Hepatocyte (in vitro differentiated cells): ENCODE measurements around the gene C14orf93. TPM values are rescaled to one million over a fixed set of nuclear protein-coding genes. Genes with fewer than 3 reads are reported as not detected.
"Not testable (repeated sequence)": the region's sequence is repeated elsewhere in the genome, so short reads cannot be mapped to it uniquely, and the experiment has no call there.

ENCODE experiments used
- DNase-seq: peaks from one replicate; pipeline ENCODE4 v3.0.0-alpha.2; 2016; ENCODE audit warnings: low spot score
- H2AFZ ChIP-seq: fragments of 200-600 bp; sonication (generic); 2 replicates; pipeline ENCODE4 v1.6.0; 2016; ENCODE audit warnings: antibody characterized with exemption, mild to moderate bottlenecking
- H3K27ac ChIP-seq: fragments of 200-600 bp; sonication (generic); 2 replicates; pipeline ENCODE4 v1.5.1; 2016; ENCODE audit warnings: mild to moderate bottlenecking
- H3K27me3 ChIP-seq: fragments of 200-600 bp; sonication (generic); 2 replicates; pipeline ENCODE4 v1.6.1; 2016
- H3K36me3 ChIP-seq: fragments of 200-600 bp; sonication (generic); replicated peaks from 2 replicates; pipeline ENCODE4 v1.5.1; 2016; ENCODE audit warnings: low read depth; ENCODE audit not compliant: insufficient read depth
- H3K4me1 ChIP-seq: fragments of 200-600 bp; sonication (generic); 2 replicates; pipeline ENCODE4 v1.5.1; 2016; ENCODE audit warnings: mild to moderate bottlenecking, moderate library complexity; ENCODE audit not compliant: insufficient read depth
- H3K4me2 ChIP-seq: fragments of 200-600 bp; sonication (generic); 2 replicates; pipeline ENCODE4 v1.6.0; 2016
- H3K4me3 ChIP-seq: fragments of 200-600 bp; sonication (generic); 2 replicates; pipeline ENCODE4 v1.5.1; 2016; ENCODE audit warnings: mild to moderate bottlenecking
- H3K79me2 ChIP-seq: fragments of 200-600 bp; sonication (generic); 2 replicates; pipeline ENCODE4 v1.6.0; 2017; ENCODE audit warnings: mild to moderate bottlenecking
- H3K9me2 ChIP-seq: fragments of 200-600 bp; sonication (generic); replicated peaks from 2 replicates; pipeline ENCODE4 v1.6.0; 2017; ENCODE audit warnings: mild to moderate bottlenecking; ENCODE audit not compliant: insufficient read depth
- H3K9me3 ChIP-seq: fragments of 200-600 bp; sonication (generic); 2 replicates; pipeline ENCODE4 v1.5.1; 2016; ENCODE audit warnings: low read depth, mild to moderate bottlenecking
- H4K20me1 ChIP-seq: fragments of 200-600 bp; sonication (generic); 2 replicates; pipeline ENCODE4 v1.6.0; 2016; ENCODE audit warnings: mild to moderate bottlenecking; ENCODE audit not compliant: insufficient read depth, poor library complexity, severe bottlenecking
- CTCF ChIP-seq: fragments of 200-600 bp; sonication (generic); IDR thresholded peaks from 2 replicates; pipeline ENCODE4 v1.5.1; 2016; ENCODE audit warnings: antibody characterized with exemption, mild to moderate bottlenecking; ENCODE audit not compliant: poor library complexity
- EZH2 ChIP-seq: fragments of 200-600 bp; sonication (generic); IDR thresholded peaks from 2 replicates; pipeline ENCODE4 v1.6.1; 2016; ENCODE audit warnings: antibody characterized with exemption, mild to moderate bottlenecking, borderline replicate concordance
- EZH2phosphoT487 ChIP-seq: fragments of 200-600 bp; sonication (generic); IDR thresholded peaks from one replicate; pipeline ENCODE4 v1.6.1; 2018; ENCODE audit warnings: antibody characterized with exemption, mild to moderate bottlenecking, low read depth, moderate library complexity; ENCODE audit not compliant: unreplicated experiment, severe bottlenecking
- WGBS: methylation state at CpG from one replicate; pipeline ENCODE4 v1.1.6; 2016; ENCODE audit warnings: low lambda C conversion rate; ENCODE audit errors: missing lambda C conversion rate; 5-methylcytosine and 5-hydroxymethylcytosine counted together
- polyA plus RNA-seq: library from polyadenylated mRNA; unstranded; fragments of >200 nt; fragmentation: Nextera tagmentation; extraction: Ambion mirVana; gene quantifications from 2 replicates; pipeline ENCODE4 v1.2.1, GENCODE V29; 2016
- total RNA-seq: library from RNA; depleted of rRNA; stranded (reverse); fragments of >200 nt; gene quantifications from 2 replicates; pipeline ENCODE4 v1.2.3, GENCODE V29; 2014

C14orf93 gene
- total and polyA plus RNA-seq, 2 experiments from 2014 or later = 6.5 to 8.8 TPM

- H3K4me1 ChIP-seq = peaks cover 10% of the 10 kb centered on the region
- peak; percentile 37 for DNase-seq
- H3K79me2 ChIP-seq = no peaks in the 10 kb centered on the region
- no peaks in the 10 kb centered on the region for H3K27me3 ChIP-seq
- H3K9me2 ChIP-seq = no peaks in the 10 kb centered on the region
- H3K4me2 ChIP-seq = peak overlapping the region; percentile 79
- H3K9me3 ChIP-seq = no peaks in the 10 kb centered on the region
- WGBS = 17% methylated on average over 19 of the region's 19 CpGs
- H3K36me3 ChIP-seq = no peaks in the 10 kb centered on the region
- peak overlapping the region; percentile 91 for H3K4me3 ChIP-seq
- peak overlapping the region; percentile 99 for H3K27ac ChIP-seq
- no peak for TF ChIP-seq CTCF
- no peak for TF ChIP-seq EZH2
- no peak for TF ChIP-seq EZH2phosphoT487
- no peaks in the 10 kb centered on the region for H4K20me1 ChIP-seq
- peak overlapping the region; percentile 95 for H2AFZ ChIP-seq
Observed at GRCh38 chr14:22955702-22956569, 54.0 kb downstream of the C14orf93 start.

GRCh38 chr14:22952418-22952817, 57.5 kb downstream of the C14orf93 start:
- TF ChIP-seq CTCF (no peak), EZH2 (no peak)
- H3K9me3 ChIP-seq = no peaks in the 10 kb centered on the region
- no peak overlapping the region for H3K4me2 ChIP-seq
- H3K36me3 ChIP-seq = no peaks in the 10 kb centered on the region
- 95% methylated on average over 1 of the region's 1 CpG for WGBS
- H3K4me3 ChIP-seq = no peak overlapping the region
- H3K27me3 ChIP-seq = no peaks in the 10 kb centered on the region
- H3K4me1 ChIP-seq = peaks cover 10% of the 10 kb centered on the region
- DNase-seq = no peak
- no peak overlapping the region for H2AFZ ChIP-seq
- H3K9me2 ChIP-seq = no peaks in the 10 kb centered on the region
- no peaks in the 10 kb centered on the region for H3K79me2 ChIP-seq
- no peaks in the 10 kb centered on the region for H4K20me1 ChIP-seq
- H3K27ac ChIP-seq = no peak overlapping the region

- H3K27ac ChIP-seq, H3K4me3 ChIP-seq, H3K9me2 ChIP-seq, H3K9me3 ChIP-seq, H3K27me3 ChIP-seq, DNase-seq, H4K20me1 ChIP-seq, H3K79me2 ChIP-seq, H3K4me2 ChIP-seq, H3K4me1 ChIP-seq, H2AFZ ChIP-seq, H3K36me3 ChIP-seq: not testable (repeated sequence)
- WGBS = 97% methylated on average over 8 of the region's 8 CpGs
Observed at GRCh38 chr14:22951795-22952194, 58.1 kb downstream of the C14orf93 start.

- H3K4me2 ChIP-seq = no peak overlapping the region
- no peaks in the 10 kb centered on the region for H3K79me2 ChIP-seq
- H3K27me3 ChIP-seq = no peaks in the 10 kb centered on the region
- H3K27ac ChIP-seq = no peak overlapping the region
- no peaks in the 10 kb centered on the region for H3K4me1 ChIP-seq
- H3K36me3 ChIP-seq = no peaks in the 10 kb centered on the region
- H3K9me3 ChIP-seq = no peaks in the 10 kb centered on the region
- no peaks in the 10 kb centered on the region for H3K9me2 ChIP-seq
- H4K20me1 ChIP-seq = no peaks in the 10 kb centered on the region
- no peak overlapping the region for H2AFZ ChIP-seq
- TF ChIP-seq EZH2phosphoT487 (no peak), CTCF (no peak), EZH2 (no peak)
- DNase-seq = no peak
- WGBS = 83% methylated on average over 3 of the region's 3 CpGs
- H3K4me3 ChIP-seq = no peak overlapping the region
Observed at GRCh38 chr14:22945642-22946041, 64.3 kb downstream of the C14orf93 start.
